ENCODE measurements around the gene CRACR2A.

CRACR2A gene

GRCh38 chr12:3757261-3757660, 4.4 kb upstream of the CRACR2A start:
- H3K9ac ChIP-seq: no peak overlapping the region
- no peak overlapping the region for H3K4me3 ChIP-seq
- H3K9me3 ChIP-seq (replicated peaks in 1 of 11): peaks cover 16 to 33% (median 28%) of the 10 kb centered on the region in 11 experiments
- H3K4me2 ChIP-seq: no peak overlapping the region
- no peaks in the 10 kb centered on the region for H4K20me1 ChIP-seq
- H3K36me3 ChIP-seq: peaks cover 0 to 25% (median 16%) of the 10 kb centered on the region in 11 experiments; a peak in 15 of 22 replicates
- no peaks in the 10 kb centered on the region for H3K27me3 ChIP-seq
- no peak overlapping the region for H3K27ac ChIP-seq
- H3K4me1 ChIP-seq: peaks cover 12 to 20% (median 16%) of the 10 kb centered on the region in 10 experiments; a peak in 19 of 20 replicates
- TF ChIP-seq Cebpa-rat (IDR thresholded peaks at IDR 0.05): no peak

- no peak for TF ChIP-seq Cebpa-rat (IDR thresholded peaks at IDR 0.05)
- H3K4me3 ChIP-seq: no peak overlapping the region
- peaks cover 0 to 4% (median 0%) of the 10 kb centered on the region in 11 experiments; a peak in 5 of 22 replicates for H4K20me1 ChIP-seq
- peaks cover 23 to 32% (median 28%) of the 10 kb centered on the region in 10 experiments for H3K4me1 ChIP-seq
- H3K36me3 ChIP-seq: peaks cover 0 to 25% (median 16%) of the 10 kb centered on the region in 11 experiments; a peak in 16 of 22 replicates
- peaks cover 16 to 33% (median 28%) of the 10 kb centered on the region in 11 experiments for H3K9me3 ChIP-seq (replicated peaks in 1 of 11)
- H3K27me3 ChIP-seq: no peaks in the 10 kb centered on the region
- no peak overlapping the region for H3K9ac ChIP-seq
- H3K27ac ChIP-seq: 0 out of 22 replicates have a peak overlapping the region, but pooled peaks of 1 of the 11 experiments have one; percentile 3
- no peak overlapping the region for H3K4me2 ChIP-seq
Observed at GRCh38 chr12:3755898-3756297, 3.0 kb upstream of the CRACR2A start.

- Histone ChIP-seq H3K36me3 (peaks cover 0 to 43% (median 28%) of the 10 kb centered on the region in 11 experiments; a peak in 21 of 22 replicates), H3K9ac (peak overlapping the region; percentile 85 to 99 (median 90)), H3K4me2 (peak overlapping the region; percentile 86 to 99 (median 93)), H3K9me3 (replicated peaks in 1 of 11) (peaks cover 11 to 22% (median 16%) of the 10 kb centered on the region in 11 experiments), H3K27ac (peak overlapping the region; percentile 86 to 100 (median 96)), H3K4me3 (peak overlapping the region; percentile 64 to 91 (median 76)), H3K4me1 (peaks cover 43 to 54% (median 50%) of the 10 kb centered on the region in 10 experiments), H3K27me3 (no peaks in the 10 kb centered on the region), H4K20me1 (peaks cover 0 to 24% (median 12%) of the 10 kb centered on the region in 11 experiments; a peak in 14 of 22 replicates)
- 0 out of 22 replicates have a peak, but pooled peaks of 1 of the 11 experiments have one; percentile 24 for TF ChIP-seq Cebpa-rat (IDR thresholded peaks at IDR 0.05)
Observed at GRCh38 chr12:3753544-3754284, 805 bp upstream of the CRACR2A start.

- H3K27ac ChIP-seq: peak overlapping the region; percentile 86 to 100 (median 96)
- no peaks in the 10 kb centered on the region for H3K27me3 ChIP-seq
- peak overlapping the region; percentile 64 to 91 (median 76) for H3K4me3 ChIP-seq
- TF ChIP-seq Cebpa-rat (IDR thresholded peaks at IDR 0.05): no peak
- H4K20me1 ChIP-seq: peaks cover 0 to 39% (median 25%) of the 10 kb centered on the region in 11 experiments; a peak in 15 of 22 replicates
- peaks cover 1 to 19% (median 10%) of the 10 kb centered on the region in 11 experiments; a peak in 18 of 22 replicates for H3K9me3 ChIP-seq (replicated peaks in 1 of 11)
- H3K9ac ChIP-seq: peak overlapping the region; percentile 85 to 99 (median 90)
- peak overlapping the region; percentile 86 to 99 (median 93) for H3K4me2 ChIP-seq
- H3K36me3 ChIP-seq: peaks cover 1 to 43% (median 30%) of the 10 kb centered on the region in 11 experiments; a peak in 21 of 22 replicates
- H3K4me1 ChIP-seq: peaks cover 43 to 63% (median 55%) of the 10 kb centered on the region in 10 experiments
Observed at GRCh38 chr12:3752096-3752709, 706 bp downstream of the CRACR2A start.

- Histone ChIP-seq H3K27ac (peak overlapping the region in 10 of 11 experiments; percentile 87 to 100 (median 96); a peak in 19 of 22 replicates), H3K36me3 (peaks cover 9 to 50% (median 38%) of the 10 kb centered on the region in 11 experiments; a peak in 21 of 22 replicates), H3K4me3 (peak overlapping the region; percentile 64 to 91 (median 76); a peak in 19 of 20 replicates), H3K4me1 (peaks cover 43 to 65% (median 55%) of the 10 kb centered on the region in 10 experiments), H3K27me3 (no peaks in the 10 kb centered on the region), H3K9me3 (replicated peaks in 1 of 11) (peaks cover 9 to 22% (median 16%) of the 10 kb centered on the region in 11 experiments), H3K4me2 (peak overlapping the region; percentile 86 to 99 (median 93)), H4K20me1 (peaks cover 0 to 47% (median 31%) of the 10 kb centered on the region in 11 experiments; a peak in 15 of 22 replicates), H3K9ac (peak overlapping the region in 10 of 11 experiments; percentile 85 to 99 (median 92); a peak in 19 of 22 replicates)
- no peak for TF ChIP-seq Cebpa-rat (IDR thresholded peaks at IDR 0.05)
Observed at GRCh38 chr12:3751151-3752095, 1.5 kb downstream of the CRACR2A start.

- Histone ChIP-seq H3K27me3 (no peaks in the 10 kb centered on the region), H3K36me3 (peaks cover 15 to 58% (median 46%) of the 10 kb centered on the region in 11 experiments; a peak in 21 of 22 replicates), H3K27ac (peak overlapping the region in 6 of 11 experiments; percentile 95 to 100 (median 98); a peak in 12 of 22 replicates), H3K4me2 (peak overlapping the region; percentile 86 to 99 (median 93); a peak in 21 of 22 replicates), H3K9ac (peak overlapping the region in 6 of 11 experiments; percentile 29 to 99 (median 96); a peak in 12 of 22 replicates), H4K20me1 (peaks cover 0 to 53% (median 32%) of the 10 kb centered on the region in 11 experiments; a peak in 15 of 22 replicates), H3K4me1 (peaks cover 43 to 66% (median 55%) of the 10 kb centered on the region in 10 experiments), H3K9me3 (replicated peaks in 1 of 11) (peaks cover 15 to 27% (median 22%) of the 10 kb centered on the region in 11 experiments), H3K4me3 (peak overlapping the region in 7 of 10 experiments; percentile 71 to 91 (median 79); a peak in 10 of 20 replicates)
- TF ChIP-seq Cebpa-rat (IDR thresholded peaks at IDR 0.05): no peak
Observed at GRCh38 chr12:3750616-3751015, 2.3 kb downstream of the CRACR2A start.

GRCh38 chr12:3748620-3749019, 4.3 kb downstream of the CRACR2A start:
- Histone ChIP-seq H4K20me1 (peaks cover 0 to 73% (median 51%) of the 10 kb centered on the region in 11 experiments; a peak in 17 of 22 replicates), H3K4me3 (no peak overlapping the region), H3K27ac (peak overlapping the region in 4 of 11 experiments; percentile 21 to 45 (median 34); a peak in 6 of 22 replicates), H3K9me3 (replicated peaks in 1 of 11) (peaks cover 15 to 27% (median 22%) of the 10 kb centered on the region in 11 experiments), H3K36me3 (peaks cover 16 to 78% (median 64%) of the 10 kb centered on the region in 11 experiments; a peak in 21 of 22 replicates), H3K9ac (0 out of 22 replicates have a peak overlapping the region, but pooled peaks of 1 of the 11 experiments have one; percentile 2), H3K4me1 (peaks cover 39 to 71% (median 53%) of the 10 kb centered on the region in 10 experiments), H3K27me3 (no peaks in the 10 kb centered on the region), H3K4me2 (peak overlapping the region in 8 of 11 experiments; percentile 28 to 98 (median 94); a peak in 15 of 22 replicates)
- no peak for TF ChIP-seq Cebpa-rat (IDR thresholded peaks at IDR 0.05)
